Activated T-cell treated with anti-CD3 and anti-CD28 coated beads, Interleukin-2, amount 50 U/mL, for 48 hours (primary cell): ENCODE measurements around the gene PTPRR.

ENCODE experiments used
- DNase-seq, 2 experiments: peaks; one replicate each; pipeline ENCODE4 v3.0.0-alpha.2; 2020

PTPRR gene, protein sequence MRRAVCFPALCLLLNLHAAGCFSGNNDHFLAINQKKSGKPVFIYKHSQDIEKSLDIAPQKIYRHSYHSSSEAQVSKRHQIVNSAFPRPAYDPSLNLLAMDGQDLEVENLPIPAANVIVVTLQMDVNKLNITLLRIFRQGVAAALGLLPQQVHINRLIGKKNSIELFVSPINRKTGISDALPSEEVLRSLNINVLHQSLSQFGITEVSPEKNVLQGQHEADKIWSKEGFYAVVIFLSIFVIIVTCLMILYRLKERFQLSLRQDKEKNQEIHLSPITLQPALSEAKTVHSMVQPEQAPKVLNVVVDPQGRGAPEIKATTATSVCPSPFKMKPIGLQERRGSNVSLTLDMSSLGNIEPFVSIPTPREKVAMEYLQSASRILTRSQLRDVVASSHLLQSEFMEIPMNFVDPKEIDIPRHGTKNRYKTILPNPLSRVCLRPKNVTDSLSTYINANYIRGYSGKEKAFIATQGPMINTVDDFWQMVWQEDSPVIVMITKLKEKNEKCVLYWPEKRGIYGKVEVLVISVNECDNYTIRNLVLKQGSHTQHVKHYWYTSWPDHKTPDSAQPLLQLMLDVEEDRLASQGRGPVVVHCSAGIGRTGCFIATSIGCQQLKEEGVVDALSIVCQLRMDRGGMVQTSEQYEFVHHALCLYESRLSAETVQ

DNA sequence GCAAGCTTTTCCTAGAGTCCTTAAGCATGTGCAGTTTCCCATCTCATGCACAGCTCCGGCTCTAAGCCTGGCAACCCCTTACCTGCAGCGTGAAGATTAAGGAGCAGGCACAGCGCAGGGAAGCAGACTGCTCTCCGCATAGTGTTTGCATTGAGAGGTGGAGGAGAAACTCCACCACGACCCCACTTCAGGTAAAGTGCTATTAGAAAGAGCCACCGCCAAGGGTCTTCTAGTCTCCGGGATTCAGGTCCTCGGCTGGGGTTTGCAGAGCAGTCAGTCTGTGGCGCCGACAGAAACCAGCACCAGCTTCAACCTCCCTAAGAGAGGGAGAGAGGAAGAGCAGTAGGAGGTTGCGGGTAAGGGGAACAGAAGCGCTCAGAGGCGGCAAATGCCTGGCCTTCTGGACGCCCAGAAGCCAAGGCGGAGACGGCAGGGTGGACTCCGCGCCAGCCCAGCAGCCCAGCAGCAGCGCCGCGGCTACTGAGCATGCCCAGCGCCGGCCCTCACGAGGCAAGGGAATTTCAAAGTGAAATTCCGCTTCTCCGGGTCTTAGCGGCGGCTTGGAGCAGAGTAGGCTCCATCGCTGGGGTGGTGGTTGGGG, at the start of gene PTPRR:
TSS of gene PTPRR (minus strand) at position 488 of the 601 bp plus-strand sequence. CDS start at position 140, 348 bp downstream.
- no peak for DNase-seq

DNA sequence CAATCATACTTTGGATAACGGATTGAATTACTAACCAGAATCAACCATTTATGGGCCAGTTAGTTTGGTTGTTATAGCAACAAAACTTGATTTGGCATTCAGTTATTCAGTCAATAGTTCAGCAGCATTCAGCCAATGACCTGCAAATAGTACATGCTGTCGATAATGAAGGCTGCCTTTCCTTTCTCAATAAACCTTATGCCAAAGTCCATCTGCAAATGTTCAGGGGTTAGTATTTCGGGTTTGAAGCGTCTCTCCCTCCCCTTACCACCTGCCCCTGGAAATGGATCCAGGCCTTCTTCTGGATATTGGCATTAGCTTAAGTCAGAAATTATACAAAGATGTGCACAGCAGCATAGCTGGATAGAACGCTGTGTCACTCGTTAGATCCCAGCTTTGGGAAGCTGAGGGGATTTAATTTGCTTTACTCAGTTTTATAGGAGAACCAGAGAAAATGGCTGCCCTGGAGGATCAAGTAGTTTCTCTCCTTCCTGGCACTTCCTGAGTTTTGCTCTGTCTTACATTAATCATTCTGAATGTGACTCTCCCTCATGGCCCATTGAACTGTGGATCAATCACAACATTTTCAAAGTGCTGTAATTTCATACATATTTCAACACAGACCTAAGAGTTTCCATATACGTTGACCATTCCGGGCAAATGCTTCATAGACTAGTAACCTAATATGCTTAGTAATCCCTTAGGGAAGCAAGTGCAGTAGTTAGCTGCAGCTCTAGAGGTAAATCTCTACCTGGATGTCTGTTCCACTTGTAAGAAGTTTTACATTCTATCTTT, 46.7 kb upstream of the PTPRR start:
- no peak for DNase-seq

DNA sequence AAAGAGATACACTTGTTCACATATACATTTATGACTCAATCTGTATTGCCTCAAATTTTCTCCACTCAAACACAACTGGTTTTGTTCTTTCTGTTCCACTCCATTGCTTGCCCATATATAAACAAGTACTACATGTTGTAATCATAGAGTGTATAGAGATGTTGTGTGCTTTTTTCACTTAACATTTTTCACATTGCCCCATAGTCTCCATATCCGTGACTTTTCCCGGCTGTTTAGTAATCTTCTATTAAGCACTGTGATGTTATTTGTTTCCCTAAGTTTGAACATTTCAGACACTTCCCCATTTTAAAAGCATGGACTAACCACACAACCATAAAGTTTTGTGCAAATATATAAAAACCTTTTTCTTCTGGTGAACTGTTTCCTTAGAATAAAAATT, 45.5 kb upstream of the PTPRR start:
- no peak for DNase-seq

DNA sequence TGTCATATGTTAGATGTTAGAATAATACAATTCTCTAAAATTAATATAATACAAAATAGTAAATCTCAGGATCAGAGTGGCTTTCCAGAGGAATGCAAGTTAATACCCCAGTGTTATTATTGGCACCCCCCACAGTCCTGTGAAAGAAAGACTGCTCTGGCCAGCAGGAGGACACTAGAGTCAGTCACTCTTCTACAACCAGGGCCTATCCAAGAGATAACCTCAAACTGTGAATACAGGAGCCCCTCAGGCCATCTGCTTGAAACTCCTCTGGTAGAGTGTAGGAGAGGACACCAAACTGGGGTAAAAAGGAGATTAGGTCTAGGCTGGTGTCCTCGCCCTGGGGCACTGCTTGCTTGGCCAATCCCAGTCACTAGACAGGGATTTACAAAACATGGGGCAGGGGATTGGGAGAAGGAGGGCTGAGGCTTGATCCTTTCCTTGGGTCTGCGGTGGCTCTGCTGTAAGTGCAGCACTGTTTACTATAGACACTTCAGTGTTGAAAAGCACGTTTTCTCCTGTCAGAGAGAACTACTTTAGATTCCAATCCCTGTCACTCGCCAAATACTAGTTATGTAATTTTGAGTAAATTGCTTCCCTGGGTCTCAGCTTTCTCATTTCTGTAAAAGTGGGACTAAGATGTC, 44.5 kb upstream of the PTPRR start:
- DNase-seq, result no peak

DNA sequence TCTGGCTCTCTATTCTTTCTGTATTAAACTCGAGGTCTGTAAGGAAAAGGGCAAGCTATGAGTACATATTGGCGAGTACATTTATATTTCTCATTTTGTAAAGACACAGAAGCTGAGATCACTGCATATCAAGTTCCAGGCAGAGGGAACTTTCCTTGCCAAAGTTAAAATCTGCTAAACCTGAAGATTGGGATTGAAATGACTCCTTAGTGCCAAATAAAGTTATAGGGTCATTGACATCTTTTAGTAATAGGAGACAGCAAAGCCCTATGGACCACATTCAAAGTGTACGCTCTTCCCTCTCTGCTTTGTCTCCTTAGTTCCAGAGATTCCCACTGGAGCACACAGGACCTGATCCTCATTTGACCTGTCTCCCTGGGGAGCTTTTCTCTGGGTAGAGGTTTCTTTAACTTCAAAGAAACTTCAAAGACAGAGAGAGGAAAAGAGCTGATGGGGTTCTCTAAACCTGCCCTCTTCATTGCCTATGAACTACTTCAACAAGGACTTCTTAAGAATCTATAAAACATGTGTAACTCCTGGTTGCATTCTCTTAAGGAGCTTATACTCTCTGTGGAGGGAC, 42.6 kb upstream of the PTPRR start:
- DNase-seq, result no peak

DNA sequence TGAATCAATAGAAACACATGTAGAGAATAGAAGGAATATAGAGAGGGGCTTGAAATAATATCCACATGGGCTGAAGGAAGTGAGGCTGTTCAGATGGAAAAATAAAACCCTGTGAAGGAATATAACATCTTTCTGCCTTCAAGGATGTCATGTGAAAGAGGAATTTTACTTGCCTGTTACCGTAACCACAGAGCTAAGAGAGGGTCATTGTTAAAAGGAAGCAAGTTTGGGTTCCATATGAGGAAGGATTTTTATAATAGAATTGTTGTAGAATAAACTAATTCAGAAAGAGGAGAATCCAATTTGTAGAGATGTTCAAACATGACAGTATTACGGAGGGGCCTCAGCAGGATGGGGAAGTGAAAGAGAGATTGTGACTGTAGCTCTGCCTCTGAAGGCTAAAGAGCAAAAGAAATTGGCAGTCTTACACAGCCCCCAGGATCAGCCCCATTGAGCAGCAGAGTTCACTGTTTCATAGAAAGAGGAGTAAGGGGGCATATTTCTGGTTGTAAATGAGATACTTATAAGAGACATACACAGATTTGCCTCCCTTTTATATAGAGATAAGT, 41.8 kb upstream of the PTPRR start:
- no peak for DNase-seq

DNA sequence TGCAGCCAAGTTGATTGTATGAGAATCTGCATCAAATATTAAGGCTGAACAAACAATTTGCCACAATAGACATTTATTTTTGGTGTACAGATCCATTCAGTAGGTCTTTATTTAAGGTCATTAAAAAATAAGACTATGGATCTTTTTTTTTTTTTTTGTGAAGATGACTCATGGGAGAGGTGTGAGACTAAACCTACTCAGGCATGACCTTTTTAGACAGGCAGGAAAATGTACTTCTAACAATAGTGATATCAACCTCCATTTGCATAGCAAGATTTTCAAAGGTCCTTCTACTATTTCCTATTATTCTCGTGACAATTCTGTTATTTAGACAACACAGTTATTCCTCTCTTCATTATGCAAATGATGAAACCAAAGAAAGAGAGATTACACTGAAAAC, 39.9 kb upstream of the PTPRR start:
- DNase-seq, result no peak

DNA sequence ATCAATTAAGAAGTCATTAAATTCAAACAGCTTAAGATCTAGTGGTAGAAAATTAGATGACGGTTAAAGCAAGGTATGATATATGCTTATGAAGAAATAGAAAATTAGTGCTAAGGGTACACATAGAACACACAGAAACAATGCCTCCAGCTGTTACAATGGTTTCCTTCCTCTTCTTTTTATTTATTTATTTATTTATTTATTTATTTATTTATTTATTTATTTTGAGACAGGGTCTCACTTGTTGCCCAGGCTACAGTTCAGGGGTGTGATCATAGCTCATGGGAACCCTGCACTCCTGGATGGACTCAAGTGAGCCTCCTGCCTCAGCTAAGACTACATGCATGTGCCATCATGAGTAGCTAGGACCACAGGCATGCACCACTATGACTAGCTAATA, 34.9 kb upstream of the PTPRR start:
- no peak for DNase-seq

DNA sequence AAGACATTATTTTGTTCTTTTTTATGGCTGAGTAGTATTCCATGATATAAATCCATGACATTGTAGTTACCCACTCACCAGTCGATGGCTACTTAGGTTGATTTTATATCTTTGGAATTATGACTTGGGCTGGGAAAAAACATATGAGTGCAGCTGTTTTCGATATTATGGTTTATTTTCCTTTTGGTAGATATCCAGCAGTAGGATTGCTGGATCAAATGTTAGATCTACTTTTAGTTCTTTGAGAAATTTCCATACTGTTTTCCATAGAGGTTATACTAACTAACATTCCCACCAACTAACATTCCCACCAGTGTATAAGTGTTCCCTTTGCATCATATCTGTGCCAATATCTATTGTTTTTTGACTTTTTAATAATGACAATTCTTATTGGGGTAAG, 29.9 kb upstream of the PTPRR start:
- no peak for DNase-seq

DNA sequence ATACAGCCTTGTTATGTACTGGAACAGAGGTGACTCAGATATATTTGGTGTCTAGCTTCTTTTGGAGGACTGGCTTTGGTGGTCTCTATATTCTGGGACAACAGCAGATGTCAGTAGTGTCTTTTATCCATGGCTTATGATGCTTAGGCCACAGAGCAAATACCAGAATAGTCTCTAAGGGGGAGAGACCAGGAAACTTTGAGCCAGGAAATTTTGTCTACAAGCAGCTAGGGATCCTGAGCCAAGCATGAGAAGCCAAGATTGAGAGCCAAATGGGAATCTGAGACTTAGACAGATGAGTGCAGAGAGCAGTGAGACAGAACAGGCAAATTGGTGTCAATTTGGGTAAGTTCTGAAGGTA, 28.4 kb upstream of the PTPRR start:
- DNase-seq, result no peak

DNA sequence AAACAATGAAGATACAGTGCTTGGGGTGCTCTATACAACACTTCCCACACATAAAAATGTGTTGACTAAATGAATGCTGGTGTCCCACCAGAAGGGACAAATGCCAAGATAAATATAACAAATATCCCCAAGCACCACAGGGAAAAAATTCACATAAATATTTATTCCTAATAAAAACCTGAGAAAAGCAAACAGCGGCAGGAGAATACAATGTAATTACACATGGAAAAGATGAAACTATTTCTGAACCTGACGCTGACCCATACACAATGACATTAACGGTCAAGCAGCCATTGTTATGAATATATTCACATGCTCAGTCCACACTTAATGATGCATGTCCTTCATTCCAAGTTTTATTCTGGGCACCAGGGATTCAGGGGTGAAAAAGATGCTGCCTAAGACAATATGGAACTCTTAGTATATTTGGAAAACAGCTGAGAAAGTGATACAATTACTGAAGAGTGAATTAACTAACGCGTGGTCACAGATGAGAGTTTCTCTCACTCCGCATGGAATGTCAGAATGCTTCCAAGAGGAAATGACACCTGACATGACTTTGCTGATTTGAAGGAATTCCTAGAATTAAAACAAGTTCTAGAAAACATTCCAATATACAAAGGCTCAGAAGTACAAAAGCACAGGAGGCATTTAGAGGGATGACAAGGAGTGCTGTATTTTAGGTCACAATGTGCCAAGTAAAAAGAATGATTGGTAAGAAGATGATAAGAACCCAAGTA, 27.9 kb upstream of the PTPRR start:
- DNase-seq, result no peak

DNA sequence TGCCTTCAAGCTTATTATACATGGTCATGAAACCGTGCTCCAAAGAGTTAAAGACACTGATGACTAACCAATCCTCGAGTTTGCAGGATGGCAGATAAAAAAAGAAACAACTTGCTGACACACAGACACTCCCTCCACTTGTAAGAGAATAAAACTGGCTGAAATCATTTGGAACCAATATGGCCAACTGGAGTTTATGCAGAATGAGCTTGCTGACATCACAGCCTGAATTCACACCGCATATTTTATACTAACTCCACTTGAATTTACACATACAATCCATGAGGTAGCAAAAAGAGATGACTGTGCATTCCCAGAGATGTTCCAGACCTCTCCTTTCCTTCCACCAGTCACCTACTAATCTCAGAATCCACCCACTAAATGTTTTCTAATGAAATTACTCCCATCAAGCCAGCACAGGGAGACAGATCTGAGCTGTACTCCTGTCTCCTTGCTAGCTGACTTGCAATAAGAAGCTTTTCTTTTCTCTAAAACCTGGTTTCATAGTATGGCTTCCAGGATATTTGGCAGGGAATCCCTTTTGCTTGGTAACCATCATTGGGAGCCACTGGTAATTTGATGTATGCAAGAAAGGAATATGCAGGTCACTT, 15.8 kb upstream of the PTPRR start:
- no peak for DNase-seq

DNA sequence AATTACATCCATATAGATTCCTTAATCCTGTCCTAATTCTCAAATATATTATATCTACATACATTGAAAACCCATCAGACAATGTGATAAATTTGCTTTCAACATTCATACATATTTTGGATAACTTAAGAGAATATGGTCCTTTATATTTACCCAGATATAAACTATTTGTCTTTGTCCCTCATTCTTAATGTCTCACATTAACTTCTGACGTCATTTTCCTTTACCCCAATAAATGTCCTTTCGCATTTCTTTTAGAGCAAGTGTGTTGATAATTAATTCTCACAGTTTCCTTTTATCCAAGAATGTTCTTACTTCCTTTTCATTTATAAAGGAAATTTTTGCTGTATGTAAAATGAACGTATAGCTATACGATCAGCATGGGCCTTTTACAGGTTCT, 12.6 kb upstream of the PTPRR start:
- DNase-seq, result no peak

DNA sequence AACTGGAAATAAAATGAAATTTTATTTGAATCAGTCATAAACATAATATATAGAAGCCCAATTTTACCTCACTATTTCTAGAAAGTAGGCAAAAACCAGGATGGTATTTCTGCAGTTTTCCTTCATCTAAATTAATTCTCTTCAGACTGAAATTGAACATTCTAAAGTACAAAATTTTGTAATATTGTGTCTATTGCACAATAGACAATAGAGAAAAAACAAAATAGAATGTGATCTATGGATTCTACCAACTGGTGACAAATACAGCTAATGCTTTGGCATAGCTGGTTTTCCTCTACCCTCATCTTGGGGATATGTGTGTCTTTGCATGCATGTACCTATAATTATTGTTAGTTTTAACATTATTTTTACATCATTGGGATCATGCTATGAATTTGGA, 8.5 kb upstream of the PTPRR start:
- DNase-seq, result no peak

DNA sequence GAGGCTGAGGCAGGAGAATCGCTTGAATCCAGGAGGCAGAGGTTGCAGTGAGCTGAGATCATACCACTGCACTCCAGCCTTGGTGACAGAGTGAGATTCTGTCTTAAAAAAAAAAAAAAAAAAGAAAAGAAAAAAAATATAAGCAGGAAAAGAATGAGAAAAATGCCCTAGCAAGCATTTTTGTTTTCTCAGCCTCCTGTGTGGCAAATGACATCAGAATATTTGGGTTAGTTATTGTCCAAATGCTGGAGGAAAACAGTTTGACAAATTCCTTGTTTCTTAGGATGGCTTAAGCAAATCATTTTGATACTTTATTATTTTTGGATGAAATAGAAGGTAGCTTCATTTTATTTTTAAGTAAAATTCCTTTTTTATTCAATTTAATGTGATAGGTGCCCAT, 7.5 kb upstream of the PTPRR start:
- DNase-seq, result no peak

DNA sequence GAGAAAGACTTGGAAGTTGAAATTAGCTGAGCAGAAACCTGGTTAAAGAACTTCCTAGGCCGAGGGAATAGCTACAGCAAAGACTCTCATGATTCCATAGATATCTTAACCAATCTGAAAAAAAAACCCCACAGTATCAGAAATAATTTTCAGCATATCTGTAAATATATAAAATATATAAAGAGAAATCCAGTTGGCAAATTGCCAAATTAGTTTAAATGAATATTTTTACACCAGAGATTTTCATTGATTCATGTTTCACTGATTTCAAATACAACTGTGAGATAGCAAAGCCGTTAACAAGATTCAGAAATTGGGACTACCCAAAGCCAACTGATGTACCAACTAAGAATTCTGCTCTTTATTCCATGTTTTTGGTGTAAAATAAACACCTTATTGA, 6.8 kb upstream of the PTPRR start:
- no peak for DNase-seq

DNA sequence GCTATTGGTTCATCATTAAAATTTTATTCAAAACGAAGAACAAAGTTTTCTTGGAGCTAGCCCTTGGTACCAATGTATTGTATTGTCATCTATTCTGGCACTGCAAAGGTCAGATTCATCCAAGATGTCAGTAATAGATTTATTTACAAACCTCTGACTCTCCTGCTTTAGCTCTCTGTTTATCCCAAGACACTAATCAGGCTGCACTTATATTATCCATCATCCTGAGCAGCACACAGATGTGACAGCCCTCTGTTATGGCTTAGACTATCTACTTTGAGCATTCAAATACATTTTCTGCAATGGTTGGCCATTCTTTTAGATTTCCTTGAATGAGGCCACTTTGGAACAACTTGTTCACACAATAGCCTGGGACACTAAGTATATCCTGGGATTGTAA, 5.0 kb upstream of the PTPRR start:
- DNase-seq, result no peak

DNA sequence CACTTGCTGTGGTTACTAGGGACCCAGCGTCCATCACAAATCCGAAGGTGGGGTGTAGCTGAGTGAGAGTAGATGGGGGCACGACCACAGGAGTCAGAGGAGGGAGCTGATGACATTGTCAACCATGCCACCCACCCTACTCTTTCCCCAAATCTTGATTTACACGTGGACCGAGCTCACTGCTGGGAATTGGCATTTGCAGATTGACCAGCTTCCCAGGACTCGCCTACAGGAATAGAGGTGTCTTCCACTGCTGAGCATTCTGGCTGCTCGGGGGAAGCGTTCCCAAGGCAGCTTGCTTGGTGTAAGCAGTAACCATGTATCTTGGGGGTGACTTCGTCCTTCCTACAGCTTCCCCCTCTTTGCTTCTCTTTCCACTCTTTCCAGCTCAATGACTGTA, 353 bp upstream of the PTPRR start:
- DNase-seq, result no peak

DNA sequence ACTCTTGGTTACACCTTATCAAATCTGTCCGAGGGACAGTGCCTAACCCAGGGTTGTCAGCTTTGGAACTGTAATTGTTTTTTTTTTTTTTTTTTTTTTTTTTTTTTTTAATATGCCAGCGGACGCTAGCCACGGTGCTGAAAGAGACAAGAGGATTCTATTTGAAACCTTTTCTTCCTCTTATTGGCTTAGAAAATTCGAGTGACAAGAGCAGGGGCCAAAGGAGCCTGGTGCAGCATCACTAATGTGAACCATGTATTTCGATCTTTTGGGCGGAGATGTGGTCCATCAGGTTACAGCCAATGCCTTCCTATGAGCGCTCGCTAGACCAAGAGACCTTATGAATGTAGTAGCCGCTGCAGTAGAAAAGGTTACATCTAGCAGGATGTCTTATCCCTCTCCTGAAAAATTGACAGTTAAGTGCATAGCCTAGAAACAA, 922 bp downstream of the PTPRR start:
- no peak for DNase-seq

DNA sequence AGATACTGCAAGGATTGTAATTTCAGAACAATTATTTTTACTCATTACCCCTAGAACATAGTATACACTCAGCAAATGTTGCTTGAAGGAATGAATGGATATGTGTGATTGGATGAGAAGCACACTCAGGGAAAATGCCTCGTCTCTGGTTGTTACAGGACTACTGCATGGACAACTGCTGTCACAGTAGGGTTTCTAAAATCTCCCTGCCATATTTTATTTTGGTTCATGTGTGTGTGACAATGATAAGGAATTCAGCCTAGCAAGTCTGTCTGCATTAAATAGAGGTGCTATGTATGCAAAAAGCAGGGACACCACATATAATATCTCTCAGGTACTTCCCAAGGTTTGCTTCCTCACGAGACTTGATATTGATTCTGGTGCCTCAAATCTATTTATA, 1.4 kb downstream of the PTPRR start:
- DNase-seq, result no peak

DNA sequence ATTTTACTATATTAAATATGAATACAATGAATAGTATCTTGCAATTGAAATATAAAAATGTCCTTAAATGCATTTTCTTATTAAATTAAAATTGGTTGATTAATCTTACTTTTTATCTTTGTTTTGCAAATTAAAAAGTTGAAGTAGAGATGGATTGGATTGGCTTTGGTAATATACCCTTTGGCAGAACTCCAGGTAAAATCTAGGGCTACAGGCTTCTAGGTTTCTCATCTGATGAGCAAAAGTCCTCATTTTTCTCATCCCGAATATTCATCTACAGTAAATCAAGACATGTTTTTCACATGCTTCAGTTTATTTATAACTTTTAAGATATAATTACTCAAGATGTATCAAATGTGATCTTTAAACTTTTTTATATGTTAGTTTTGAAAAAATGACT, 2.2 kb downstream of the PTPRR start:
- no peak for DNase-seq
